Measurements from ENCODE around the gene KIF26B.

KIF26B gene

DNA sequence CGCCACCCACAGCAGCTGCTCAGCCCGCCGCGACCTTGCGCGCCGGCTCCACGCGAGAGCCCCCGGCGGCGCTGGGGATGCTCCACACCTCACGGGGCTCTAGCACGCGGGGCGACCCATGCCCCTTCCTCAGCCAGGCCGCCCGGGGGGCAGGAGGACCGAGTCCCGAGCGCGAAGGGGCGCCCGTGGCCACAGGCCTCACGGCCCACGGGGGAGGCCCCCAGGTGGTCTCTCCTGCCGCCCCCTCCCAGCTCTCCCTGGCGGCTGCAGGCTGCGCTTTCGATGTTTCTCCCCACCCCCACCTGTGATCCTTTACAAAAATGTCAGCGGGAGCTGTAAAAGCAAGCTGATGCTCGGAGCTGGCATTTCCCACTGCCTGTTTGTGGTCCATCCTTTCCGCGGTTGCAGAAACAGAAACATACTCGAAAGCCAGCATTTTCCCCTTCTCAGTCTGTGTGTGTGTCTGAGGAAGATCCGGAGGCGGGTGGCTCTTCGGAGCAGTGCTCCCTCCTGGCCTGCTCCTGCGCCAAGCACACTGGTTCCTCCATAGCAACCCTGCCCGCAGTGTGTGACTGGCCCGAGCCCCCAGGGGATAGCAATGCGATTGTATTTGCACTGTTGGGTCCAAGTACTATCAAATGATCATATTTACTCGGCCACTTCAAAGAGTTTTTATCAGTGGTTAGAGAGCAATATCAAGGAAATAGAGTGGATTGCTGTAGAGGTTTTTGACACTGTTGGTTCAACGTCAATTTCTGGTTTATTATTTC, 2.1 kb downstream of the KIF26B start:
- no peaks in the 10 kb centered on the region for H3K9me3 ChIP-seq (ENCODE audit: insufficient read depth, low read depth, low read length)
- H3K9ac ChIP-seq (ENCODE audit: low read depth, low read length, poor library complexity, severe bottlenecking) = no peak overlapping the region
- no peaks in the 10 kb centered on the region for H3F3A ChIP-seq (ENCODE audit: low read depth)
- no peaks in the 10 kb centered on the region for H3K4me1 ChIP-seq (ENCODE audit: insufficient read depth, low read length, poor library complexity, severe bottlenecking)
- H2AFZ ChIP-seq (ENCODE audit: low read length) = no peak overlapping the region
- H4K20me1 ChIP-seq (ENCODE audit: insufficient read depth, low read length, poor library complexity, severe bottlenecking) = no peaks in the 10 kb centered on the region
- no peaks in the 10 kb centered on the region for H3K36me3 ChIP-seq (ENCODE audit: insufficient read depth, low read length)
- no peaks in the 10 kb centered on the region for H3K79me2 ChIP-seq (ENCODE audit: insufficient read depth, low read length)
- no peaks in the 10 kb centered on the region for H3K27me3 ChIP-seq (ENCODE audit: insufficient read depth, low read length, poor library complexity, severe bottlenecking)
- H3K4me2 ChIP-seq (ENCODE audit: low read depth, low read length, poor library complexity, severe bottlenecking) = no peak overlapping the region
- no peak for TF ChIP-seq EZH2phosphoT487 (IDR thresholded peaks at IDR 0.05; ENCODE audit: borderline replicate concordance)
- TF ChIP-seq CTCF (conservative IDR thresholded peaks at IDR 0.05; ENCODE audit: low read length) = no peak
- H3K9me2 ChIP-seq (replicated peaks; ENCODE audit: low read depth, low read length) = no peaks in the 10 kb centered on the region
- H3K4me3 ChIP-seq (ENCODE audit: low read length, poor library complexity, severe bottlenecking) = no peak overlapping the region

DNA sequence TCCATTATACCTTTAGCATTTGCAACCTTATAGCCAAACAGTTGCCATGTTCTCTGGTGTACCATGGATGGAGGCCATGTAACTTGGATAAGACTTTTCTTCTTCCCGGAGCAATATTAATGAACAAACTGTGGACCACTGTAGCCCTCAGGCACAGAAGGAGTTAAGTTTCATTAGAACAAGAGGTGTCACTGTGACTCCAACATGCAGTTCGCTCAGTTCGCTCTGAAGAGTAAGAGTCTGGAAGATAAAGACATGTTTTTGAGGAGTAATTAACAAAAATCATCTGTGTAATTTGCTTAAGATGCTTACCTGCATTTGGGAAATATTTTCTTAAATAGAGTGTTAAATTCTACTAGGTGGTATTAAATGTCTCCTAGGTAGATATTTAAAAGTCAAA, 4.1 kb downstream of the KIF26B start:
- no peaks in the 10 kb centered on the region for H3F3A ChIP-seq (ENCODE audit: low read depth)
- H3K79me2 ChIP-seq (ENCODE audit: insufficient read depth, low read length) = no peaks in the 10 kb centered on the region
- no peaks in the 10 kb centered on the region for H3K27me3 ChIP-seq (ENCODE audit: insufficient read depth, low read length, poor library complexity, severe bottlenecking)
- no peak overlapping the region for H3K9ac ChIP-seq (ENCODE audit: low read depth, low read length, poor library complexity, severe bottlenecking)
- H3K4me2 ChIP-seq (ENCODE audit: low read depth, low read length, poor library complexity, severe bottlenecking) = no peak overlapping the region
- no peaks in the 10 kb centered on the region for H3K9me2 ChIP-seq (replicated peaks; ENCODE audit: low read depth, low read length)
- no peak overlapping the region for H2AFZ ChIP-seq (ENCODE audit: low read length)
- no peaks in the 10 kb centered on the region for H3K4me1 ChIP-seq (ENCODE audit: insufficient read depth, low read length, poor library complexity, severe bottlenecking)
- H3K4me3 ChIP-seq (ENCODE audit: low read length, poor library complexity, severe bottlenecking) = no peak overlapping the region
- no peaks in the 10 kb centered on the region for H4K20me1 ChIP-seq (ENCODE audit: insufficient read depth, low read length, poor library complexity, severe bottlenecking)
- TF ChIP-seq EZH2phosphoT487 (IDR thresholded peaks at IDR 0.05; ENCODE audit: borderline replicate concordance) (no peak), CTCF (conservative IDR thresholded peaks at IDR 0.05; ENCODE audit: low read length) (peak; percentile 35)
- no peaks in the 10 kb centered on the region for H3K36me3 ChIP-seq (ENCODE audit: insufficient read depth, low read length)
- no peaks in the 10 kb centered on the region for H3K9me3 ChIP-seq (ENCODE audit: insufficient read depth, low read depth, low read length)

DNA sequence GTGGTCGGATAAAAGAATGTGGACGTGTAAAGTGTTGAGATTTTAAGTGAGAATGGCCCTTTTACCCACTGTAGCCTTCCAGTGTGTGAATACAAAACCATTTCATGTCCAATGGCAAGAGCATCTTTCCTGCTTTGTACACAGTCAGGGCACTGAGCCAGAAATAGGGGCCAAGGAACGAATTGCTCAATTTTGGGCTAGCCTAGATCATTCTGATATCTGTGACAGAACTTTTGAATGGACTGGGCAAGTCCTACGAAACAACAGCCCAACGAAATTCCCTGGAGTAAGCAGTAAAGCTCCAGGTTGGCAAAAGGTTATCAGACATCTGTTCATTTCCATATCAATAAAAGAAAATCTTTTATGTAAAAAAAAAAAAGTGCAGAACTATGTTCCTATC, 5.5 kb downstream of the KIF26B start:
- H4K20me1 ChIP-seq (ENCODE audit: insufficient read depth, low read length, poor library complexity, severe bottlenecking) = no peaks in the 10 kb centered on the region
- H2AFZ ChIP-seq (ENCODE audit: low read length) = no peak overlapping the region
- H3K4me3 ChIP-seq (ENCODE audit: low read length, poor library complexity, severe bottlenecking) = no peak overlapping the region
- H3K9ac ChIP-seq (ENCODE audit: low read depth, low read length, poor library complexity, severe bottlenecking) = no peak overlapping the region
- TF ChIP-seq EZH2phosphoT487 (IDR thresholded peaks at IDR 0.05; ENCODE audit: borderline replicate concordance) = no peak
- no peak for TF ChIP-seq CTCF (conservative IDR thresholded peaks at IDR 0.05; ENCODE audit: low read length)
- H3F3A ChIP-seq (ENCODE audit: low read depth) = no peaks in the 10 kb centered on the region
- H3K9me3 ChIP-seq (ENCODE audit: insufficient read depth, low read depth, low read length) = no peaks in the 10 kb centered on the region
- H3K4me1 ChIP-seq (ENCODE audit: insufficient read depth, low read length, poor library complexity, severe bottlenecking) = no peaks in the 10 kb centered on the region
- no peaks in the 10 kb centered on the region for H3K79me2 ChIP-seq (ENCODE audit: insufficient read depth, low read length)
- H3K4me2 ChIP-seq (ENCODE audit: low read depth, low read length, poor library complexity, severe bottlenecking) = no peak overlapping the region
- no peaks in the 10 kb centered on the region for H3K27me3 ChIP-seq (ENCODE audit: insufficient read depth, low read length, poor library complexity, severe bottlenecking)
- no peaks in the 10 kb centered on the region for H3K36me3 ChIP-seq (ENCODE audit: insufficient read depth, low read length)
- H3K9me2 ChIP-seq (replicated peaks; ENCODE audit: low read depth, low read length) = no peaks in the 10 kb centered on the region

Data from Loucy (cell line).